ENCODE measurements around the gene MMADHC.

MMADHC gene

GRCh38 chr2:149606251-149606811 lies 18.8 kb upstream of the MMADHC start:
- TF ChIP-seq, protein P1, sequence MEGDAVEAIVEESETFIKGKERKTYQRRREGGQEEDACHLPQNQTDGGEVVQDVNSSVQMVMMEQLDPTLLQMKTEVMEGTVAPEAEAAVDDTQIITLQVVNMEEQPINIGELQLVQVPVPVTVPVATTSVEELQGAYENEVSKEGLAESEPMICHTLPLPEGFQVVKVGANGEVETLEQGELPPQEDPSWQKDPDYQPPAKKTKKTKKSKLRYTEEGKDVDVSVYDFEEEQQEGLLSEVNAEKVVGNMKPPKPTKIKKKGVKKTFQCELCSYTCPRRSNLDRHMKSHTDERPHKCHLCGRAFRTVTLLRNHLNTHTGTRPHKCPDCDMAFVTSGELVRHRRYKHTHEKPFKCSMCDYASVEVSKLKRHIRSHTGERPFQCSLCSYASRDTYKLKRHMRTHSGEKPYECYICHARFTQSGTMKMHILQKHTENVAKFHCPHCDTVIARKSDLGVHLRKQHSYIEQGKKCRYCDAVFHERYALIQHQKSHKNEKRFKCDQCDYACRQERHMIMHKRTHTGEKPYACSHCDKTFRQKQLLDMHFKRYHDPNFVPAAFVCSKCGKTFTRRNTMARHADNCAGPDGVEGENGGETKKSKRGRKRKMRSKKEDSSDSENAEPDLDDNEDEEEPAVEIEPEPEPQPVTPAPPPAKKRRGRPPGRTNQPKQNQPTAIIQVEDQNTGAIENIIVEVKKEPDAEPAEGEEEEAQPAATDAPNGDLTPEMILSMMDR (IDR thresholded peaks at IDR 0.05; ENCODE audit: insufficient read depth, missing control alignments) = no peak
- no peak for FAIRE-seq

DNA sequence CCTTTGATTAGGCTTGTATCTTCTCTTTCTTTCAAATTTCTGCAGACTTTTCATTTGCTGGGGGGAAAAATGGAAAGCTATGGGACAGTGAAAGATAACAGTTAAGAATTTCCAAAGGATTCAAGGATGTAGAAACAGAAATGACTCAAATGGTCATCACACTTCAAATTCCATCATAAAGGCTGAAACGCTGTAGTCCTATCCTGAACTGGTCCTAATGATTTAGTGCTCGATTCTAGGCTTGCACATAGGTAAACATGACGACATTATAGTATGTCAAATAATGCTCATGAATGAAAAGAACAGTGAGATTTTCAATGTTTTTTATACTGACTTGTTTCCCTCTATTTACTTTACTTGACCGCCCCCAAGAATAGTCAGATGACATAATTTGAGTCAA lies 15.7 kb upstream of the MMADHC start:
- FAIRE-seq (no peak), DNase-seq (ENCODE audit: insufficient read length, low spot score) (no peak)
- TF ChIP-seq, protein P1 (IDR thresholded peaks at IDR 0.05; ENCODE audit: insufficient read depth, missing control alignments) = no peak

More at GRCh38 chr2:149606251-149606811, 18.8 kb upstream of the MMADHC start:
- no peak for DNase-seq (ENCODE audit: insufficient read length, low spot score)

DNA sequence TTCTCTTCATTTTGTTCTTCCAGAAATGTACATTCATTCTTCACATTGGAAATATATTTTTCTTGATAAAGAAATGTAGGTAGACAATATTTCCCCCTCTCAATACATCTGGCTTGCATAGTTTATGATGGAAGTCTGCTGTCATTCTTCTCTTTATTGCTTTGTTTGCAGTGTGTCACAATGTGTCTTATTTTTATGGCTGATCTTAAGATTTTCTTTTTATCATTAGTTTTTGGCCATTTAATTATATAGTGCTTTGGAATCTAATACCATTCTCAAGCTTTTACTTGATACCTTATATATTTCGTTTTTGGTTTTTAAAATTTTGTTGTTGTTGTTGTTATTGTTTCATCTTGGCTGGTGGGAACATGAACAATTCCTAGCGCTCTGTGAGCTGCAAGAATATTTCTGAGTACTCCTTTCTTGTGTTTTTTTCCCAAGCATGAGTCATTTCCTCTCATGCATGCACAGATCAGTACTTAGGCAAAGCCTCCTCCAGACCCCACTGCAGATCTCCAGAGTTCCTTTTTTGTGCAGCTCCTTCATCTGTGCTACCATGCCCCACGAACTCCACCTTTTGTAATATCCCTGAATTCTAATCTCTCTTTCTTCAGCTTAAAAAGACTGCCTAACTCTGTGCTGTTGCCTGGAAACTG lies 13.7 kb upstream of the MMADHC start:
- TF ChIP-seq, protein P1 (IDR thresholded peaks at IDR 0.05; ENCODE audit: insufficient read depth, missing control alignments) = no peak
- no peak for DNase-seq (ENCODE audit: insufficient read length, low spot score)
- FAIRE-seq = no peak

DNA sequence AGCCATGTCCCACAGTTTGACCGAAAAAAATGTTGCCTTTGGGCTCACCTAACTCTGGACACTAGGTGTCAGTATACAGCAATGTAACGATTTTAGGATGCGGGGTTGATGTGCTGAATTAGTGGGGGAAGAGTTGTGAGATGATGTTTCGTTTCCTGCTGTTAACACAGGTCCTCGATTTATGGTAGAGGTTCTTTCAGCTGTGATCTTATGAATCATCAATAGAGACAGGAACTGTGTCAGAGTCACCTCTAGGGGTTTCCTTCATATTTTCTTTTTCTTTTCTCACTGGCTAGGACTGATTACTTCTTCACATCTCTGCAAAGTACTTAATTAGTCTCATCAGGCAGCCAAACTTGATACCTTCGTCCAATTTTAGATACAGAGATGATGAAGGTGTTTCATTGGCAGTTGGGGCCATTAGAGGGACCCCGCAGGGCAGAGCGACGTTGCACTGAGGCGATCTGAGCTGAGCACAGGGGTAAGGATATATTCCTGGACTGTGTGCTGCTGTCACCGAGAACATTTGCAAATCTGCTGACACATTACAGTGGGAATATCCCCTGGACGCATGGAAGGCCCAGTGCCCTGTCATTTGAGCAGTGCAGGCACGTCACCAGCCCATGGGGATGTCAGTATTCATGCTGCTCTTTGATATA lies 10.2 kb upstream of the MMADHC start:
- DNase-seq (ENCODE audit: insufficient read length, low spot score) (no peak), FAIRE-seq (peak; percentile 86)
- TF ChIP-seq, protein P1 (IDR thresholded peaks at IDR 0.05; ENCODE audit: insufficient read depth, missing control alignments) = peak; percentile 90

GRCh38 chr2:149597050-149597667 lies 9.6 kb upstream of the MMADHC start:
- FAIRE-seq = no peak
- DNase-seq (ENCODE audit: insufficient read length, low spot score) = no peak
- TF ChIP-seq, protein P1 (IDR thresholded peaks at IDR 0.05; ENCODE audit: insufficient read depth, missing control alignments) = no peak

DNA sequence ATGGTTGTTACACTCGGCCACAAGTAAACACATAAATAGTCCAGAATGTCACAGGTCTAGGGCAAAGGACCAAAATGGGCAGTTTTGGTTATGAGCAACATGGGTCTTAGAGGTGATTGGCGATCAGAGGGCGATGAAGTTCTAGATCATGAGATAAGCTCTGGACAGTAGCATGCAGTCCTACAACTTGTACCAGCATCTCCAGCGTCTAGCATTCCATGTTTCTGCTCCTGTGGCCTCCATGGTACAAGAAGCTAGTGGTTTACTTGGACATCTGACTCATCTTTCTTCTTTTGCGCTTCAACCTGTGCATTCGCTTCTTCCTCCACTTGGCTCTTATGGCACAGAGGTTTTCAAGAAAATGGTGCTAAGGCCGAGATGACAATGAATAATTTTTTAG lies 8.9 kb upstream of the MMADHC start:
- no peak for FAIRE-seq
- TF ChIP-seq, protein P1 (IDR thresholded peaks at IDR 0.05; ENCODE audit: insufficient read depth, missing control alignments) = no peak
- no peak for DNase-seq (ENCODE audit: insufficient read length, low spot score)
